Mesenchymal stem cell (in vitro differentiated cells and primary cell): ENCODE results near the gene NKAIN2.

Experiments used
- DNase-seq: peaks from one replicate; pipeline ENCODE4 v3.0.0-alpha.2; 2013
- H2AFZ ChIP-seq: one replicate; pipeline ENCODE4 v1.6.1; 2013; ENCODE audit warnings: low read depth, mild to moderate bottlenecking, control low read depth, inconsistent platforms, low read length, moderate library complexity
- H2AK5ac ChIP-seq: 2 replicates; pipeline ENCODE4 v1.6.1; 2013; ENCODE audit warnings: low read length, moderate library complexity, mild to moderate bottlenecking, inconsistent platforms; ENCODE audit not compliant: severe bottlenecking
- H2BK120ac ChIP-seq: one replicate; pipeline ENCODE4 v1.6.1; 2013; ENCODE audit warnings: low read depth, mild to moderate bottlenecking, inconsistent platforms, low read length, moderate library complexity
- H2BK12ac ChIP-seq, 2 experiments: one replicate each; pipeline ENCODE4 v1.6.1; 2013; ENCODE audit warnings: inconsistent platforms in 2 of 2, low read length in 2 of 2, mild to moderate bottlenecking in 2 of 2, moderate library complexity in 2 of 2, control low read depth in 1 of 2
- H2BK15ac ChIP-seq: one replicate; pipeline ENCODE4 v1.6.1; 2013; ENCODE audit warnings: mild to moderate bottlenecking, low read depth, inconsistent platforms; ENCODE audit not compliant: poor library complexity, severe bottlenecking
- H2BK5ac ChIP-seq: 2 replicates; pipeline ENCODE4 v1.6.1; 2013; ENCODE audit warnings: low read depth, mild to moderate bottlenecking, low read length, control low read depth, inconsistent platforms; ENCODE audit not compliant: poor library complexity, severe bottlenecking
- H3K14ac ChIP-seq, 2 experiments: one replicate each; pipeline ENCODE4 v1.6.1; 2013; ENCODE audit warnings: inconsistent platforms in 2 of 2, low read length in 2 of 2, control low read depth in 1 of 2, mild to moderate bottlenecking in 1 of 2, moderate library complexity in 1 of 2
- H3K18ac ChIP-seq, 2 experiments: one replicate each; pipeline ENCODE4 v1.6.1; 2013; ENCODE audit warnings: inconsistent platforms in 2 of 2, low read length in 2 of 2, control low read depth in 1 of 2, low read depth in 1 of 2, mild to moderate bottlenecking in 1 of 2
- H3K23ac ChIP-seq, 2 experiments: one replicate each; pipeline ENCODE4 v1.6.1; 2013; ENCODE audit warnings: inconsistent platforms in 2 of 2, low read length in 2 of 2, mild to moderate bottlenecking in 2 of 2, moderate library complexity in 2 of 2, control low read depth in 1 of 2
- H3K27ac ChIP-seq: 2 replicates; pipeline ENCODE4 v1.5.1; 2013; ENCODE audit warnings: mild to moderate bottlenecking, moderate library complexity, low read length, control low read depth, inconsistent platforms; ENCODE audit not compliant: poor library complexity, severe bottlenecking
- H3K27me3 ChIP-seq, 2 experiments: 2 replicates each; pipeline versions ENCODE4 v1.6.1 to v1.7.0; 2013; ENCODE audit warnings: low read length in 2 of 2, mild to moderate bottlenecking in 2 of 2, moderate library complexity in 2 of 2, control low read depth in 1 of 2, inconsistent platforms in 1 of 2; ENCODE audit not compliant: control insufficient read depth in 1 of 2, insufficient read depth in 1 of 2
- H3K36me3 ChIP-seq, 2 experiments: 2 replicates each; pipeline versions ENCODE4 v1.6.1 to v1.7.0; 2013; ENCODE audit warnings: low read length in 2 of 2, control low read depth in 1 of 2, inconsistent platforms in 1 of 2, low read depth in 1 of 2, mild to moderate bottlenecking in 1 of 2; ENCODE audit not compliant: insufficient read depth in 2 of 2, control insufficient read depth in 1 of 2
- H3K4ac ChIP-seq, 2 experiments: one replicate each; pipeline ENCODE4 v1.6.1; 2013; ENCODE audit warnings: inconsistent platforms in 2 of 2, low read length in 2 of 2, mild to moderate bottlenecking in 2 of 2, moderate library complexity in 2 of 2, control low read depth in 1 of 2, low read depth in 1 of 2
- H3K4me1 ChIP-seq: 2 replicates; pipeline ENCODE4 v1.6.1; 2013; ENCODE audit warnings: low read depth, low read length, control low read depth; ENCODE audit not compliant: control insufficient read depth, insufficient read depth
- H3K4me2 ChIP-seq: 2 replicates; pipeline ENCODE4 v1.6.1; 2013; ENCODE audit warnings: low read length, mild to moderate bottlenecking, inconsistent platforms; ENCODE audit not compliant: poor library complexity, severe bottlenecking
- H3K4me3 ChIP-seq, 2 experiments: 2 replicates each; pipeline versions ENCODE4 v1.5.1 to v1.7.0; 2013; ENCODE audit warnings: low read length in 2 of 2, mild to moderate bottlenecking in 2 of 2, control low read depth in 1 of 2, low read depth in 1 of 2; ENCODE audit not compliant: insufficient read depth in 1 of 2
- H3K79me1 ChIP-seq: replicated peaks from 2 replicates; pipeline ENCODE4 v1.6.1; 2013; ENCODE audit warnings: mild to moderate bottlenecking, control low read depth, low read length, inconsistent platforms; ENCODE audit not compliant: poor library complexity, severe bottlenecking
- H3K9ac ChIP-seq: 2 replicates; pipeline ENCODE4 v1.7.0; 2013; ENCODE audit warnings: mild to moderate bottlenecking, low read length, moderate library complexity
- H3K9me3 ChIP-seq: 2 replicates; pipeline ENCODE4 v1.7.0; 2013; ENCODE audit warnings: mild to moderate bottlenecking, low read length; ENCODE audit not compliant: control insufficient read depth
- H4K8ac ChIP-seq: one replicate; pipeline ENCODE4 v1.6.1; 2013; ENCODE audit warnings: inconsistent platforms, mild to moderate bottlenecking, low read length, moderate library complexity
- H4K91ac ChIP-seq: one replicate; pipeline ENCODE4 v1.6.1; 2013; ENCODE audit warnings: mild to moderate bottlenecking, low read length, inconsistent platforms
- WGBS: methylation state at CpG from one replicate; pipeline ENCODE4 v1.1.7; 2013; ENCODE audit warnings: mixed read lengths; 5-methylcytosine and 5-hydroxymethylcytosine counted together

Gene NKAIN2

DNA sequence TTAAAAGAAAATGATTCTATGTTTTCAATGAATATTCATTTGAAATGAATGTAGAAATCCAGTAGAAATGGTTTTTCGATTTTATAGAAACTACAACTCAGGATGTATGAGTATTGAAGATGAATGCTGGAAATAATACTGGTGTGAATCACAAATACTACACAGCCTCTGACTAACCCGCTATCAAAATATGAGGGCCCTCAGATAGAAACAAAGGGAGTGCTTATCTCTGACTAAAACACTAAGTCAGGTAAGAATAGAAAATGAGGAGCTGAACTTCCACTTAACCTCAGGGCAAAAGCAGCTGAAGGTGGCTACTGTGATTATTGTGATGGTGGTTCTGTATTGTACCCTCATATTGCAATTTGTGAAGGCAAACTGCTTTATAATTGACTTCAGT, 937.7 kb downstream of the NKAIN2 start:
- Histone ChIP-seq H3K4me2 (no peak overlapping the region), H2BK15ac (no peak overlapping the region), H3K18ac (no peak overlapping the region), H2BK5ac (no peak overlapping the region), H3K27ac (no peak overlapping the region), H3K9ac (no peak overlapping the region), H2BK120ac (no peak overlapping the region), H2BK12ac (no peak overlapping the region), H3K79me1 (no peaks in the 10 kb centered on the region), H3K4me1 (no peaks in the 10 kb centered on the region), H3K4ac (no peak overlapping the region), H3K36me3 (no peaks in the 10 kb centered on the region), H2AFZ (no peak overlapping the region), H3K27me3 (no peaks in the 10 kb centered on the region), H3K9me3 (no peaks in the 10 kb centered on the region), H3K4me3 (no peak overlapping the region), H3K14ac (no peak overlapping the region), H4K91ac (no peak overlapping the region), H3K23ac (no peak overlapping the region), H2AK5ac (no peak overlapping the region), H4K8ac (no peak overlapping the region)
- DNase-seq = no peak
- WGBS = no CpG with 5 or more reads among the region's 2 CpGs

DNA sequence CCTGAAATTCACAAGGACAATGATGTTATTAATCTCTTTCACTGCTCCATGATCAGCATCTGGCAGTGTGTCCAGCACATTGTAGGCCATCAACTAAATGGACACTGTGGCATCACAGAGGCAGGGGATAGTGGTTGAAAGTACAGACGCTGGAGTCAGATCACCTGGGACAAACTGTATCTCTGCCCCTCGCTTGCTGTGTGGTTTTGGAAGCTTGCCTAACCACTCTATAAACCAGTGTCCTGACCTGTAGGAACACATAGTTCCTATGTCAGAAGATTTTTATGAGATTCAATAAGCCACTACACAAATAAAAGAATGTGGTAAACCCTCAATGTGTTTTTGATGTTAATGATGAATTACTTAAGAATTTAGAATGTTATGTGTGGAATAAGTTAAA, 939.3 kb downstream of the NKAIN2 start:
- 100% methylated on average over 1 of the region's 2 CpGs for WGBS
- Histone ChIP-seq H3K23ac (no peak overlapping the region), H3K4me1 (no peaks in the 10 kb centered on the region)

DNA sequence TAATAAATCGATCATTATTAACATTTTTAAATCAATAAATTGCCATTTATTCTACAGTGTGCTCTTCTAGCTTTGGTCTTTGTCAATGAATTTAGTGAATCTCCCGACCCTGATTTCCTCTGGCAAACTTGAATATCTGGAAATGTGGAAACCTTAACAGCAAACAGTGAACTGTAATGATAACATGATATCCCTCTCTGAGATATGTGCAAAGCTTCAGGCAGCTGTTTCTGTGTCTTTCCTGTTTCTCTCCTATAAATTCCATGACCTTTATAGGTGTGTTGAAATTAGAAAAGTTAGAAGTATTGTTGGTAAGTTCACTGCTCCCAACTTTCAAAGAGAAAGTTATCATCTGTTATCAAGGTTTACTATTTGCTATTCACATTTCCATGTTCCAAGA, 939.8 kb downstream of the NKAIN2 start:
- Histone ChIP-seq H3K4ac (no peak overlapping the region), H3K4me2 (no peak overlapping the region), H3K9me3 (no peaks in the 10 kb centered on the region), H3K27me3 (no peaks in the 10 kb centered on the region), H2BK12ac (no peak overlapping the region), H2BK120ac (no peak overlapping the region), H2BK5ac (no peak overlapping the region), H3K9ac (no peak overlapping the region), H2BK15ac (no peak overlapping the region), H3K36me3 (no peaks in the 10 kb centered on the region), H2AFZ (no peak overlapping the region), H3K79me1 (no peaks in the 10 kb centered on the region), H3K14ac (no peak overlapping the region), H2AK5ac (no peak overlapping the region), H4K8ac (no peak overlapping the region), H3K4me1 (no peaks in the 10 kb centered on the region), H3K4me3 (no peak overlapping the region), H3K18ac (no peak overlapping the region), H3K23ac (no peak overlapping the region), H3K27ac (no peak overlapping the region), H4K91ac (no peak overlapping the region)
- DNase-seq = no peak
- WGBS = no CpG with 5 or more reads among the region's 2 CpGs

More for the DNA sequence above, 939.3 kb downstream of the NKAIN2 start:
- Histone ChIP-seq H3K36me3 (no peaks in the 10 kb centered on the region), H3K18ac (no peak overlapping the region), H2BK5ac (no peak overlapping the region), H2AFZ (no peak overlapping the region), H3K9ac (no peak overlapping the region), H2BK12ac (no peak overlapping the region), H2BK120ac (no peak overlapping the region), H3K27ac (no peak overlapping the region), H3K4ac (no peak overlapping the region), H4K91ac (no peak overlapping the region), H3K9me3 (no peaks in the 10 kb centered on the region), H4K8ac (no peak overlapping the region), H2BK15ac (no peak overlapping the region), H3K27me3 (no peaks in the 10 kb centered on the region), H3K14ac (no peak overlapping the region), H3K4me2 (no peak overlapping the region), H2AK5ac (no peak overlapping the region), H3K79me1 (no peaks in the 10 kb centered on the region), H3K4me3 (no peak overlapping the region)
- DNase-seq = no peak

DNA sequence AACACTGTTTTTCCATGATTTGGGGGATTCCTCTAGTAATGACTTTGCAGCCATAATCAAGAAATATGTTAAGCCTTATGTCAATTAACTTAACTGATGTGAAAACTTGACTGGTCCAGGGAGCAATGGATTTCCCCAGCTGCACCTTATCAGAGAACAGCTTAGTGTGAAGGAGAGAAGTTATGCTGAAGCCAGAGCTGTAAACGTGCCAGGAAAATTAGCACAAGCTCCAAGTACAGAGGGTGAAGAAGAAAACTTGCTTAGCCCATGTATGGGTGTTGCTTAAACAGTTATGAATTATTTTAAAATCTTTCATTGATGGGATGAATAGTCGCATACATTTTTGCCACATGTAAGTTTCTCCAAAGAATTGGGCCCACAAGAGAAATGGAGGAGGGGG, 943.7 kb downstream of the NKAIN2 start:
- no peak overlapping the region for H3K4me3 ChIP-seq
- H3K27me3 ChIP-seq = no peaks in the 10 kb centered on the region
- no peak overlapping the region for H3K18ac ChIP-seq
- DNase-seq = no peak
- no peaks in the 10 kb centered on the region for H3K36me3 ChIP-seq
- H2BK12ac ChIP-seq = no peak overlapping the region
- H3K4me1 ChIP-seq = no peaks in the 10 kb centered on the region
- H2BK120ac ChIP-seq = no peak overlapping the region
- no peak overlapping the region for H3K9ac ChIP-seq
- H3K14ac ChIP-seq = no peak overlapping the region
- no peak overlapping the region for H4K8ac ChIP-seq
- H2AK5ac ChIP-seq = no peak overlapping the region
- H3K4me2 ChIP-seq = no peak overlapping the region
- no peak overlapping the region for H2BK15ac ChIP-seq
- no peak overlapping the region for H3K4ac ChIP-seq
- no peak overlapping the region for H2AFZ ChIP-seq
- no peak overlapping the region for H4K91ac ChIP-seq
- H3K23ac ChIP-seq = no peak overlapping the region
- H3K79me1 ChIP-seq = no peaks in the 10 kb centered on the region
- no peak overlapping the region for H2BK5ac ChIP-seq
- H3K9me3 ChIP-seq = no peaks in the 10 kb centered on the region
- WGBS = 64% methylated on average over 2 of the region's 2 CpGs
- H3K27ac ChIP-seq = no peak overlapping the region
